Putamen (tissue), 1 donor: Measurements from ENCODE around the gene CITED4.

Experiments
- DNase-seq: peaks from one replicate; pipeline ENCODE4 v3.0.0-alpha.2; 2016; ENCODE audit warnings: low spot score

Gene CITED4

DNA sequence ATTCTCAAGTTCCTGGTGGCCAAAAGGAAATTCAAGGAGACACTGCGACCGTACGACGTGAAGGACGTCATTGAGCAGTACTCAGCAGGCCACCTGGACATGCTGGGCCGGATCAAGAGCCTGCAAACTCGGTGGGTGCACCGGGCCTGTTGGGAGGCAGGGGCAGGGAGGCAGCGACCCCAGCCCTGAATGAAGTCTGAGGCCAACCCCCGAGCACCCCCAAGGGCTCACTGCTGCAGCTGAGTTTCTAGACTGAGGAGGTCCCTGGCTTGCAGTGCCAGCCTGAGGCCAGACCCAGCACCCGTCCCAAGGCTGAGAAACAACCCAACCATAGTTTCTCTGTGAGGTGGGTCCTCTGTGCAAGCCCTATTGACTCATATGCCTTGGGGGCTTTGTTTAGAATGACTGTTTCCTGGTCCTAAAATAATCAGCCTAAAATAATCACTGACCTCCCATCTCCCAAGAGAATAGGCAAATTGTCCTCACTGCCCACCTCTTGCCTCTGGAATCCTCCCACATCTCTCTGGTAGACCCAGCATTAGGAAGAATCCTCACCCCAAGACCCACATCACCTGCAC is 27.1 kb downstream of the CITED4 start:
- DNase-seq: no peak

GRCh38 chr1:40833979-40834378 is 28.2 kb downstream of the CITED4 start:
- no peak for DNase-seq

GRCh38 chr1:40831001-40831732 is 31.0 kb downstream of the CITED4 start:
- no peak for DNase-seq

GRCh38 chr1:40830419-40830943 is 31.7 kb downstream of the CITED4 start:
- DNase-seq: no peak

DNA sequence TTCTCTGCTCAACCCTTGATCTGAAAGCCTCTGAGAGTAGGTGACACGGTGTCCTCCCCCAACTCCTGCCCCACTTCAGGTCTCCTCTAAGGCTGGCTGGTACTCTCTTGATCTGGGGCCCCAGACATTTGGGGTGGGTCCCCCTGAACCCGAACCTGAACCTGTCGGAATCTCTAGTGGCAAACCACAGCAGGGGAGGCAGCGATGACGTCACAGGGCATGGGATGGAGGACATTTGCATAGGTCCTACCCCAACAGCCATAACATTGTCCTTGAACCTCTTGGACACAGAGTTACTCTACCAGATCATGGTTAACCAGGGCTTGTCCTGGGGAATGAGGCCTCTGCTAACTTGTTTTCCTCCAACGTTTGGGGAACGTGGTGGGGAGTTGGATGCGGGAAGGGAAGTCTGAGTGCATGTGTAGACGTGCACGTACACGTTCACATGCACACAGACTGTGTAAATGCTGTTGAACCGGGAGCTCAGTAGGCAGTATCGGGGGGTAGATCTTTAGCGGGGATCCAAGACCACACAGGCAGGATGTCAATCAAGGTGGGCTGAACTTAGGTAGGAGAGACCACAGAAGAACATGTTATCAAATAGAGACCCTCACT is 32.4 kb downstream of the CITED4 start:
- DNase-seq: no peak

- no peak for DNase-seq
Measured at GRCh38 chr1:40825996-40826395, 36.2 kb downstream of the CITED4 start.

DNA sequence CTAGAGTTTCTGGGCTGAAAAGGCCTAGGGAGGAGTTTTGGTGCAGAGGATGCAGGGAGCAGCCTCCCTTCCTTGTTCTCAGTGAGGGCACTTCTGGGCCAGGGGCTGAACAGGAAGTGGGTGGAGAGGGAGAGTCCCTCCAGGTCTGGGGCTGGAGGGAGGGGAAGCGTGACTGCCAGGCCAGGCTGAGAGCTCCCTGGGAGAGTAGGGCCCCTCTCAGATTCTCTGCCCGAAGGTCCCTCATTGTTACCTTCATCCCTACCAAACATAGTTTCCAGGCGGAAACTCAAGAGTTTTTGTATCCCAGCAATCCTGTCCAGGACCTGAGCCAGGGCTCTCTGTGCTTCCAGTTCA is 36.8 kb downstream of the CITED4 start:
- DNase-seq: no peak

- no peak for DNase-seq
Measured at GRCh38 chr1:40824591-40825434, 37.4 kb downstream of the CITED4 start.

GRCh38 chr1:40823983-40824382 is 38.2 kb downstream of the CITED4 start:
- DNase-seq: no peak

DNA sequence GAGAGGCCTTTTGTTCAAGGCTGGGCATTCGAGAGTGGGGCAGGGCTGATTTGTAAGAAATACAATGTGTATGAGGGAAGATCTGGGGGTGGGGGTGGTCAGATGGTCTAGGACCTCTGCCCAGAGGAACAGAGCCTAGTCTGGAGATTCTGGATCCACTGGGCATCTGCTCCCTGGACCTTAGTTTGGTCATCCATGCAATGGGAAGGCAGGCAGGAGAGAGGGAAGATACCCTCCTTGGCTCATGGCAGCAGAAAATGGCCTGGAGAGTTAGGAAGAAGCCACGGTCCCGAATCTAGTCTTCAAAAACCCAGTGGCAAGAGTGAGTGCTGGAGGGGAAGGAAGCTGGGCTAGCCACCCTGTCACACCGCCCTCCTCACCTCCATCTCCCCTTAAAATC is 38.8 kb downstream of the CITED4 start:
- no peak for DNase-seq

- no peak for DNase-seq
Measured at GRCh38 chr1:40822890-40823289, 39.3 kb downstream of the CITED4 start.

GRCh38 chr1:40820911-40821693 is 41.1 kb downstream of the CITED4 start:
- DNase-seq: peak; percentile 81

- no peak for DNase-seq
Measured at GRCh38 chr1:40820251-40820797, 41.8 kb downstream of the CITED4 start.

- DNase-seq: no peak
Measured at GRCh38 chr1:40819101-40819500, 43.1 kb downstream of the CITED4 start.

DNA sequence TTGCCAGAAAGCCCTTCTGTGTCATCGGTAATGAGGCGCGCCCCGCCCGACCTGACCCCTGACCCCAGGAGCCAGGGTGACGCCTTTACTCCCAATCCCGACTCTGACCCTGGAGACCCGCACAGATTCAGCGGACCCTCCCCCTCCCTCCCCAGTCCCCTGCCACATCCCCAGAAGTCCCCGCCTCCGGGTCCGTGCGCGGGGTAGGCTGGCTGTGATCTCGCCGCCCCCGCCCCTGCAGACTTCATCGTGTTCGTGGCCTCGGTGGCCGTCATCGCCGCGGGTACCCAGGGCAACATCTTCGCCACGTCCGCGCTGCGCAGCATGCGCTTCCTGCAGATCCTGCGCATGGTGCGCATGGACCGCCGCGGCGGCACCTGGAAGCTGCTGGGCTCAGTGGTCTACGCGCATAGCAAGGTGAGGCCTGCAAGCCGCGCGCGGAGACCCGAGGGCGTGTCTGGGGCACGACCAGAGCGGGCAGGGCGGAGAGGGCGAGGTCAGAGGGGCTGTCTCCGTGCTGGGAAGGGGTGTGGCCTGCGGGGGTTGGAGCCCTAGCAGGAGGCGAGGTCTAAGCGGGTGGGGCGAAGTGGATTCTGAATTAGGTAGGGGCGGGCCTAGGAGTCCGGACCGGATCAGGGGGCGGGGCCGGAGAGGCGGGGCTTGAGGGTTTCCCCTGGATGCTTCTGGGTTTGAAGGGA is 43.8 kb downstream of the CITED4 start:
- DNase-seq: no peak

GRCh38 chr1:40817791-40818263 is 44.3 kb downstream of the CITED4 start:
- DNase-seq: no peak

- DNase-seq: no peak
Measured at GRCh38 chr1:40815420-40815819, 46.7 kb downstream of the CITED4 start.
